ENCODE results near the gene FOXB1.

Gene FOXB1

GRCh38 chr15:60009980-60010732, 6.0 kb downstream of the FOXB1 start:
- DNase-seq (ENCODE audit: insufficient read length, low spot score) (no peak), FAIRE-seq (no peak)
- no peak for TF ChIP-seq CTCF (IDR thresholded peaks at IDR 0.05; ENCODE audit: insufficient read depth, missing control alignments)

GRCh38 chr15:60010858-60011257, 6.7 kb downstream of the FOXB1 start:
- TF ChIP-seq CTCF (IDR thresholded peaks at IDR 0.05; ENCODE audit: insufficient read depth, missing control alignments), result no peak
- FAIRE-seq (no peak), DNase-seq (ENCODE audit: insufficient read length, low spot score) (no peak)

DNA sequence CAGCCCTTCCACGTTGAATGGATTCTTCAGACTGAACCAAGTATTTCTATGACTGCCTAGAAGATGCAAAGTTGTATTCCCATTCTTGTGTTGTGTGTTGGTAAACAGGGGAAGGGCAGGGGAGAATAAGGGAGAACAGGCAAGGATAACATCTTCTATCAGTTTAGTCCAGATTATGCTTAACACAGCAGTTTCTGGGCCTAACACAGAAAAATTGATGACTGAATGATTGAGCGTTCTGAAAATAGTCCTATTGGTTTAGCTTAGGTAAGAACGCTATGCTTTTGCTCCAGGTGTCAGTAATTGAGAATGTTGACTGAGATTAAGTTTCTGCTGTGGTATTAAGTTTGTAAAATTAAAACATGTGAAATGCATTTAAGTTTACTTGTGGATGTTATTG, 8.6 kb downstream of the FOXB1 start:
- no peak for FAIRE-seq
- no peak for DNase-seq (ENCODE audit: insufficient read length, low spot score)
- TF ChIP-seq CTCF (IDR thresholded peaks at IDR 0.05; ENCODE audit: insufficient read depth, missing control alignments), result no peak

- DNase-seq (ENCODE audit: insufficient read length, low spot score), result no peak
- no peak for FAIRE-seq
- no peak for TF ChIP-seq CTCF (IDR thresholded peaks at IDR 0.05; ENCODE audit: insufficient read depth, missing control alignments)
Measured at GRCh38 chr15:60017538-60018520, 13.7 kb downstream of the FOXB1 start.

- DNase-seq (ENCODE audit: insufficient read length, low spot score), result no peak
- no peak for TF ChIP-seq CTCF (IDR thresholded peaks at IDR 0.05; ENCODE audit: insufficient read depth, missing control alignments)
- no peak for FAIRE-seq
Measured at GRCh38 chr15:60020736-60021135, 16.6 kb downstream of the FOXB1 start.

GRCh38 chr15:60021589-60022378, 17.7 kb downstream of the FOXB1 start:
- TF ChIP-seq CTCF (IDR thresholded peaks at IDR 0.05; ENCODE audit: insufficient read depth, missing control alignments), result no peak
- no peak for FAIRE-seq
- no peak for DNase-seq (ENCODE audit: insufficient read length, low spot score)

Measured in D721Med (cell line).